H1 (cell line): ENCODE data around the gene RGS2. TPM values are rescaled to one million over a fixed set of nuclear protein-coding genes. Genes with fewer than 3 reads are reported as not detected.

ENCODE experiments used
- CTCF ChIA-PET: fragments of 300-600 bp; sonication (Branson Sonifier 250); formaldehyde crosslinking; loops from one replicate; lab custom pipeline; 2021; ENCODE audit not compliant: partially characterized antibody; lab: Charles Lee
- POLR2A ChIA-PET: fragments of 300-600 bp; sonication (Branson Sonifier 250); formaldehyde crosslinking; loops from one replicate; lab custom pipeline; 2021; ENCODE audit warnings: inconsistent platforms; ENCODE audit not compliant: partially characterized antibody; lab: Charles Lee
- DNase-seq, 2 experiments: peaks; one replicate each; pipeline versions ENCODE4 v3.0.0 to v3.0.0-alpha.2; 2010 to 2022; ENCODE audit warnings: low spot score in 2 of 2, low read depth in 1 of 2, mixed read lengths in 1 of 2
- FAIRE-seq: peaks from 2 replicates; lab custom pipeline; 2011; peaks lifted over from hg19 to GRCh38; lab: Jason Lieb, UNC
- H2AFZ ChIP-seq: 2 replicates; pipeline ENCODE4 v1.8.1; 2012; ENCODE audit warnings: low read length, inconsistent platforms
- H2AK5ac ChIP-seq: 2 replicates; pipeline ENCODE4 v1.6.1; 2013; ENCODE audit warnings: low read depth, low read length
- H2BK120ac ChIP-seq: replicated peaks from 2 replicates; pipeline ENCODE3; 2013; ENCODE audit warnings: low read depth, low read length, inconsistent platforms
- H2BK12ac ChIP-seq: 2 replicates; pipeline ENCODE4 v1.6.1; 2013; ENCODE audit warnings: low read depth, low read length
- H2BK15ac ChIP-seq: 2 replicates; pipeline ENCODE4 v1.6.1; 2013; ENCODE audit warnings: low read length
- H2BK20ac ChIP-seq: 2 replicates; pipeline ENCODE4 v1.6.1; 2013; ENCODE audit warnings: low read length
- H2BK5ac ChIP-seq: 2 replicates; pipeline ENCODE4 v1.6.1; 2013; ENCODE audit warnings: low read depth, low read length
- H3K14ac ChIP-seq: 2 replicates; pipeline ENCODE4 v1.6.1; 2013; ENCODE audit warnings: inconsistent platforms; ENCODE audit not compliant: insufficient read length
- H3K18ac ChIP-seq: 2 replicates; pipeline ENCODE4 v1.6.1; 2013; ENCODE audit warnings: low read length; ENCODE audit errors: extremely low read depth
- H3K23ac ChIP-seq: 2 replicates; pipeline ENCODE4 v1.6.1; 2013; ENCODE audit warnings: inconsistent platforms; ENCODE audit not compliant: insufficient read length
- H3K23me2 ChIP-seq: 2 replicates; pipeline ENCODE4 v1.6.1; 2013; ENCODE audit warnings: low read depth, low read length
- H3K27ac ChIP-seq: 2 replicates; pipeline ENCODE4 v1.6.1; 2011; ENCODE audit warnings: low read depth, low read length, inconsistent platforms
- H3K27me3 ChIP-seq, 4 experiments: replicated peaks in 1 of 4; 1 replicate in 1 of 4; 2 replicates in 3 of 4; pipeline versions ENCODE4 v1.6.1 to v1.8.1; 2011 to 2013; ENCODE audit warnings: low read length in 3 of 4, mild to moderate bottlenecking in 3 of 4, inconsistent platforms in 2 of 4, mixed read lengths in 2 of 4, moderate library complexity in 1 of 4; ENCODE audit not compliant: control insufficient read depth in 3 of 4, insufficient read depth in 3 of 4; ENCODE audit errors: extremely low read depth in 1 of 4
- H3K36me3 ChIP-seq, 4 experiments: 2 replicates each; pipeline versions ENCODE4 v1.6.1 to v1.8.1; 2011 to 2013; ENCODE audit warnings: mild to moderate bottlenecking in 4 of 4, low read length in 3 of 4, moderate library complexity in 2 of 4, control low read depth in 1 of 4, inconsistent platforms in 1 of 4; ENCODE audit not compliant: insufficient read depth in 4 of 4, control insufficient read depth in 2 of 4
- H3K4ac ChIP-seq: replicated peaks from 2 replicates; pipeline ENCODE3; 2013; ENCODE audit warnings: low read length, low read depth, mixed read lengths, inconsistent platforms; ENCODE audit not compliant: insufficient read length
- H3K4me1 ChIP-seq, 4 experiments: replicated peaks in 1 of 4; 1 replicate in 1 of 4; 2 replicates in 3 of 4; pipeline versions ENCODE4 v1.6.1 to v1.8.1; 2011 to 2013; ENCODE audit warnings: low read length in 3 of 4, inconsistent platforms in 2 of 4, mixed read lengths in 1 of 4; ENCODE audit not compliant: insufficient read depth in 4 of 4, control insufficient read depth in 3 of 4
- H3K4me2 ChIP-seq, 2 experiments: 2 replicates each; pipeline versions ENCODE4 v1.6.1 to v1.8.1; 2011 to 2013; ENCODE audit warnings: low read depth in 2 of 2, low read length in 2 of 2, control low read depth in 1 of 2, inconsistent platforms in 1 of 2, mild to moderate bottlenecking in 1 of 2; ENCODE audit not compliant: insufficient read depth in 1 of 2
- H3K4me3 ChIP-seq, 4 experiments: fragments of 200-600, 300-600 bp in 1 of 4; sonication (generic), shearing (Covaris generic), sonication (Bioruptor Twin) in 1 of 4; 2 replicates each; pipeline versions ENCODE4 v1.5.1 to v1.8.1; 2011 to 2016; ENCODE audit warnings: low read length in 4 of 4, low read depth in 3 of 4, control low read depth in 2 of 4, inconsistent platforms in 2 of 4, mild to moderate bottlenecking in 2 of 4, mixed read lengths in 1 of 4, moderate library complexity in 1 of 4; ENCODE audit not compliant: insufficient read depth in 2 of 4; ENCODE audit errors: extremely low read depth in 1 of 4
- H3K56ac ChIP-seq: replicated peaks from 2 replicates; pipeline ENCODE3; 2013; ENCODE audit warnings: low read depth, mild to moderate bottlenecking, mixed read lengths, low read length, inconsistent platforms; ENCODE audit not compliant: insufficient read length
- H3K79me1 ChIP-seq: 2 replicates; pipeline ENCODE4 v1.6.1; 2013; ENCODE audit warnings: low read depth, low read length, control low read depth
- H3K79me2 ChIP-seq, 2 experiments: 2 replicates each; pipeline versions ENCODE4 v1.6.1 to v1.8.1; 2012 to 2013; ENCODE audit warnings: low read length in 2 of 2, mild to moderate bottlenecking in 2 of 2, inconsistent platforms in 1 of 2; ENCODE audit not compliant: insufficient read depth in 2 of 2, control insufficient read depth in 1 of 2
- H3K9ac ChIP-seq, 4 experiments: replicated peaks in 1 of 4; 1 replicate in 1 of 4; 2 replicates in 3 of 4; pipeline versions ENCODE4 v1.6.1 to v1.8.1; 2011 to 2013; ENCODE audit warnings: low read depth in 3 of 4, low read length in 3 of 4, control low read depth in 2 of 4, mild to moderate bottlenecking in 2 of 4, moderate library complexity in 2 of 4, inconsistent platforms in 1 of 4; ENCODE audit errors: extremely low read depth in 1 of 4
- H3K9me3 ChIP-seq, 2 experiments: 2 replicates each; pipeline versions ENCODE4 v1.6.1 to v1.8.1; 2012 to 2013; ENCODE audit warnings: mild to moderate bottlenecking in 2 of 2, moderate library complexity in 2 of 2, control low read depth in 1 of 2, inconsistent platforms in 1 of 2, low read depth in 1 of 2, low read length in 1 of 2, mixed read lengths in 1 of 2; ENCODE audit not compliant: insufficient read depth in 2 of 2
- H4K20me1 ChIP-seq, 2 experiments: replicated peaks in 1 of 2; 2 replicates each; pipeline versions ENCODE3 to v1.8.1; 2011 to 2013; ENCODE audit warnings: inconsistent platforms in 2 of 2, low read length in 2 of 2, mild to moderate bottlenecking in 1 of 2; ENCODE audit not compliant: insufficient read depth in 2 of 2, control insufficient read depth in 1 of 2
- H4K5ac ChIP-seq: 2 replicates; pipeline ENCODE4 v1.6.1; 2013; ENCODE audit warnings: low read length, low read depth, mixed read lengths, inconsistent platforms; ENCODE audit not compliant: insufficient read length
- H4K8ac ChIP-seq: 2 replicates; pipeline ENCODE4 v1.8.0; 2013; ENCODE audit warnings: mild to moderate bottlenecking, moderate library complexity, low read length, inconsistent platforms; ENCODE audit not compliant: insufficient read depth; ENCODE audit errors: extremely low read depth
- H4K91ac ChIP-seq: replicated peaks from 2 replicates; pipeline ENCODE3; 2013; ENCODE audit warnings: low read length, mixed read lengths, inconsistent platforms; ENCODE audit not compliant: insufficient read length
- BCL11A ChIP-seq, 2 experiments: IDR thresholded peaks; one replicate each; pipeline ENCODE4 v1.6.1; 2011; ENCODE audit warnings: low read depth in 2 of 2, low read length in 2 of 2, mild to moderate bottlenecking in 2 of 2
- CBX5 ChIP-seq: fragments of 300-800, 300-1000 bp; sonication (generic); IDR thresholded peaks from 2 replicates; pipeline ENCODE4 v1.7.1; 2016; ENCODE audit warnings: antibody characterized with exemption, low read length, low read depth
- HDAC2 ChIP-seq, 2 experiments: fragments of 300-600 bp in 1 of 2; sonication (generic) in 1 of 2; IDR thresholded peaks; 2 replicates each; pipeline ENCODE4 v1.6.1; 2011 to 2012; ENCODE audit warnings: low read depth in 2 of 2, low read length in 2 of 2, mild to moderate bottlenecking in 2 of 2, moderate library complexity in 2 of 2, borderline replicate concordance in 1 of 2, inconsistent platforms in 1 of 2
- JUND ChIP-seq: IDR thresholded peaks from 2 replicates; pipeline ENCODE4 v1.6.1; 2011; ENCODE audit warnings: mild to moderate bottlenecking, improper control_type of control experiment, low read length
- WGBS, 2 experiments: shearing (Covaris generic) in 1 of 2; methylation state at CpG; one replicate each; pipeline versions ENCODE4 v1.1.6 to v1.1.7; 2013 to 2015; ENCODE audit warnings: low lambda C conversion rate in 2 of 2, mixed read lengths in 2 of 2, inconsistent platforms in 1 of 2, low coverage in 1 of 2, missing lambda C conversion rate in 1 of 2; ENCODE audit not compliant: insufficient replicate concordance in 2 of 2, insufficient coverage in 1 of 2, insufficient read length in 1 of 2; ENCODE audit errors: extremely low coverage in 1 of 2, missing lambda C conversion rate in 1 of 2; 5-methylcytosine and 5-hydroxymethylcytosine counted together
- polyA plus RNA-seq, 7 experiments: library from polyadenylated mRNA; depleted of rRNA in 3 of 7; stranded (reverse) in 5 of 7; unstranded in 2 of 7; fragments of >200 nt in 5 of 7; fragments of 200-250 nt in 2 of 7; gene quantifications; 1 replicate in 5 of 7; 2 replicates in 1 of 7; 4 replicates in 1 of 7; pipeline versions ENCODE4 v1.2.1 to v1.2.3, GENCODE V29; 2011 to 2013; ENCODE audit warnings: missing spikeins in 2 of 7, mixed read lengths in 2 of 7
- total RNA-seq: library from RNA; stranded (reverse); fragmentation: NEBNext Ultra II Directional; extraction: Animal tissue kit (Norgen Biotek cat#: 25700); gene quantifications from 2 replicates; pipeline ENCODE4 v1.2.1, GENCODE V29; 2021

RGS2 gene
- total and polyA plus RNA-seq, 2 of the 8 experiments (the other 6 are each of a cell fraction or from before 2014, with no cell fraction given) = 9.1 to 17.0 TPM

DNA sequence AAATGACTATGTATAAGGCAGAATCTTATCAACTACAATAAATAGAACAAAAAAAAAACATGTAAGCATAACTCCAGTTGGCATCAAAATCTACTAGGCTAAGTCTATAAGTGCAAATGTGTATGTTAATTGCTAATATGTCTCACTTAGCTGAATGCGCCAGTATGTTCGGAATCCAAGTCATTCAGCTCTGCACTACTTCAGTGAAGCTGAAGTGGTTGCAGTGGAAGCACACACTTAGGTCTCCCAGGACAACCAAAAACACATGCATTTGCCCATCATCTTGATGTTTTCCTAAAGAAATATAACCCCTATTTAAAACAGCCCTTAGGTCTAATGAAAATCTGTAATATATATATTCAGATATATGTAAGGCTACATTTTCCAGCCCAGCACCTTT is 41.0 kb upstream of the RGS2 start:
- Histone ChIP-seq H3K14ac (no peak overlapping the region), H2BK12ac (no peak overlapping the region), H3K23ac (no peak overlapping the region), H3K9me3 (no peaks in the 10 kb centered on the region), H4K91ac (no peak overlapping the region), H4K20me1 (no peaks in the 10 kb centered on the region), H3K79me2 (no peaks in the 10 kb centered on the region), H3K36me3 (no peaks in the 10 kb centered on the region), H3K27ac (no peak overlapping the region), H3K56ac (no peak overlapping the region), H2AFZ (no peak overlapping the region), H3K79me1 (no peaks in the 10 kb centered on the region), H3K18ac (no peak overlapping the region), H4K8ac (no peak overlapping the region), H2BK15ac (no peak overlapping the region), H2BK5ac (no peak overlapping the region), H3K4me2 (no peak overlapping the region), H3K4me3 (no peak overlapping the region), H2BK20ac (no peak overlapping the region), H2AK5ac (no peak overlapping the region), H3K23me2 (no peaks in the 10 kb centered on the region; the same call in 1 of the 2 replicates), H3K27me3 (no peaks in the 10 kb centered on the region), H2BK120ac (no peak overlapping the region), H3K4me1 (no peaks in the 10 kb centered on the region), H4K5ac (no peak overlapping the region), H3K9ac (no peak overlapping the region), H3K4ac (no peak overlapping the region)
- no peak for TF ChIP-seq BCL11A (IDR thresholded peaks at IDR 0.05; ENCODE audit: low read depth in 2 of 2, low read length in 2 of 2)
- no peak for TF ChIP-seq JUND
- TF ChIP-seq HDAC2 (IDR thresholded peaks at IDR 0.05; ENCODE audit: borderline replicate concordance in 1 of 2, low read depth in 2 of 2, low read length in 2 of 2) = no peak
- TF ChIP-seq CBX5 = no peak
- POLR2A ChIA-PET = no interaction called here
- CTCF ChIA-PET = interaction anchor here (0.6 to 1.1 kb wide), 3 partner anchors 36 to 293 kb away, joined by 3 read pairs; no protein-coding TSS in a partner anchor
- 92% methylated on average over 2 of the region's 2 CpGs; no CpG with 5 or more reads in 1 of the 2 experiments for WGBS, 2 experiments
- FAIRE-seq = no peak
- DNase-seq = no peak
